HG03378 (cell line): ENCODE measurements around the gene RPS19.

Experiments used
- ATAC-seq: cut with Tn5 transposase; IDR thresholded peaks from one replicate; pipeline ENCODE4 v1.9.1; 2021; ENCODE audit warnings: mild to moderate bottlenecking, moderate library complexity; ENCODE audit not compliant: unreplicated experiment

RPS19 gene

DNA sequence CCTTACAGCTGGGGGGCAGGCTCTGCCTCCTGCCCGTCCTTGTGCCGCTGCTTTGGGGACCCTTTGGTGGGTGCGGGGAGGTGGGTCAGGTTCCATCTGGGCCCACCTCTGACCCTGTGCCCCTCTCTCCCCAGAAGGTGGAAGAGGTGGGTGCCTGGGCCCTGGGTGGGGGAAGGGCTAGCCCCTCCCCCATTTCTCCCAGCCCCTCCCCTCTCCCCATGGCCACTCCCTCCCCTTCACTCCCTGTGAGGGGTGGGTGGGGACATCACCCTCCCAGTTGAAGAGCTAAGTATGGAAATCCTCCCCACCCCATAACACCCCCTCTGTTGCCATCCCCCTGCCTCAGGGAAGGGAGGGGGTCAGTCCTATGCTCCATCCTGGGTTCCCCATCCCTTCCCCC lies 37.1 kb downstream of the RPS19 start:
- ATAC-seq, result no peak

DNA sequence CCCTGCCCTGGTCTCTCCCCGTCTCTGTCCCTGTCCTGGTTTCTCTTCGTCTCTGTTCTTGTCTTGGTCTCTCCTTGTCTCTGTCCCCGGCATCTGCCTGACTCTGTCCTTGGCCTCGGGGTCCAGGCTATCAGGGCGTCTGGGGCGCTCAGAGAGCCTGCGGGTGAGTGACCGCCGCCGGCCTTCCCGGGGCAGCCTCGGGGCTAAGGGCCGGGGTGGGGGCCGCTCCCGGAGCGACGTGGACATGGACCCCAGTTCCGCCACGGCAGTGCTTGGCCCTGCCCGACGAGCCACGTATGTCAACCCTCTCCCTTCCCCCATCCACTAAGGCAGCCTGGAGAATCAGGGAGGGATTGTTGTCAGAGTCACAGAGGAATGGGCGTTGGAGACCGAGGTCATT lies 37.8 kb downstream of the RPS19 start:
- ATAC-seq, result no peak

DNA sequence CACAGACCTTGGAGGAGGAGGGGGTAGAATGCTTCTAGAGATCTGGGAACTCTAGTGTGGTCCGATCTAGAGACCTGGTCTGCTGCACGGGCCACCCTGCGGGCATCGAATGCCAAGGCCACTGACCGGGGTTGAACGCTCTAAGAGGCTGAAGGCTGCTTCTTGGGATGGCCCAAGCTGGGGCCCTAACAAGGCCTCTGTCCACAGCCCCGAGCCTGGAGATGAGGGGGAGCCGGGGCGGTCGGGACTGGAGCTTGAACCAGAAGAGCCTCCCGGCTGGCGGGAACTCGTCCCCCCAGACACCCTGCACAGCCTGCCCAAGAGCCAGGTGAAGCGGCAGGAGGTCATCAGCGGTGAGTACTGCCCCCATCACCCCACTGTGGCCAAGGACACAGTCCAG lies 38.2 kb downstream of the RPS19 start:
- ATAC-seq, result no peak

DNA sequence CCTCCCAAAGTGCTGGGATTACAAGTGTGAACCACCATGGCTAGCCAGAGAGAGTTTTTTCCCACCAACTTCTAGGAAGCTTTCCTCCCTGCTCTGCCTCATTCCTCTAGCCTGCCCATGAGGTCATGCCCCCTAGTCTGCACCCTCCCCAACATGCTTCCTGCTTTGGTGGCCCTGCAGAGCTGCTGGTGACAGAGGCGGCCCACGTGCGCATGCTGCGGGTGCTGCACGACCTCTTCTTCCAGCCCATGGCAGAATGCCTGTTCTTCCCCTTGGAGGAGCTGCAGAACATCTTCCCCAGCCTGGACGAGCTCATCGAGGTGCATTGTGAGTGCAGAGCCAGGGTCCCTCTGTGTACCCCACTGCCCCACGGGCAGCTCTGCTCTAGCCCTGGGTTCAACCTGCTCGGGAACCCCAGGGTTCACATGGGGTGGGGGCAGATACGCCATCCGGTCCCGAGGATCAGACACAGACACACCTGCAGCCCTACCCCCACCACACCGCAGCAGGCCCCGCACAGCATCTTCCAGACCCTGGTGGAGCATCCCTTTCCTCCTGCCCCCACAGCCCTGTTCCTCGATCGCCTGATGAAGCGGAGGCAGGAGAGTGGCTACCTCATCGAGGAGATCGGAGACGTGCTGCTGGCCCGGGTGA lies 41.8 kb downstream of the RPS19 start:
- no peak for ATAC-seq

DNA sequence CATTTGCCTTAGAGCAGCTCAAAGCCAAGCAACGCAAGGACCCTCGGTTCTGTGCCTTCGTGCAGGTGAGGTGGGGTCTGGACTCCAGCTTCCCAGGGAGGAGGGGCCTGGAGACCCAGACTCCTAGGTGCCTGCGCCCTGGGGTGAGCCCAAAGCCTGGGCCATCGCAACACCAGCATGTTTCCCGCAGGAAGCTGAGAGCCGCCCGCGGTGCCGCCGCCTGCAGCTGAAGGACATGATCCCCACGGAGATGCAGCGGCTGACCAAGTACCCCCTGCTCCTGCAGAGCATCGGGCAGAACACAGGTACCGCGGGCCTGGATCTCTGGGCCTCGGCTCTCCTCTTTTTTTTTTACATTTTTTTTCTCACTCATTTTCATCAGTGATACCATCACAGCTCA lies 42.5 kb downstream of the RPS19 start:
- ATAC-seq, result no peak

DNA sequence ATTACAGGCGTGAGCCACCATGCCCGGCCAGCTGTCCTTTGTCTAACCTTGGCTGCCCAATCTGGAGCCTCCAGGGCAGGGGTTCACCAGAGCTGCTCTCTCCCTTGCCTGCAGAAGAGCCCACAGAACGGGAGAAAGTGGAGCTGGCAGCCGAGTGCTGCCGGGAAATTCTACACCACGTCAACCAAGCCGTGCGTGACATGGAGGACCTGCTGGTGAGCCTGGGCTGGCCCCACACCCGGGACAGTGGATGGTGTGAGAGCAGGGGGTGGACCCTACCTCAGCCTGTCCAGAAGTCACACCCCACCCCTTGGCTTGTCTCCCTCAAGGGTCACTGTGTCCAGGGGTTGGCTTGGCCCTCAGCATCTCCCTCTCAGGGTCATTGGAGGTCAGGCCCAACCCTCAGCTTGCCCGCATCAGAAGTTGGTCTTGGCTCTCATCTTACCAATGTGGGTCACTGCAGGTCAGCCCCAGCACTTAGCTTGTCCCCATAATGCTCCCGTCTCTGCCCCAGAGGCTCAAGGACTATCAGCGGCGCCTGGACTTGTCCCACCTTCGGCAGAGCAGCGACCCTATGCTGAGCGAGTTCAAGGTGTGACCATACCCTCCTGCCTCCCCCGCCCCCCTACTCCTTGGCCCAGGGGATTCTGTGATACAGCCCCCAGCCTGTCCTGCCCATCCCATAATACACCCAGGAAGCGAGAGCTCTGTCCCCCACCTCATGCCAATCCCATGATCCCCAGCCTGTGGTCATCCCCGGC lies 43.3 kb downstream of the RPS19 start:
- ATAC-seq, result no peak

DNA sequence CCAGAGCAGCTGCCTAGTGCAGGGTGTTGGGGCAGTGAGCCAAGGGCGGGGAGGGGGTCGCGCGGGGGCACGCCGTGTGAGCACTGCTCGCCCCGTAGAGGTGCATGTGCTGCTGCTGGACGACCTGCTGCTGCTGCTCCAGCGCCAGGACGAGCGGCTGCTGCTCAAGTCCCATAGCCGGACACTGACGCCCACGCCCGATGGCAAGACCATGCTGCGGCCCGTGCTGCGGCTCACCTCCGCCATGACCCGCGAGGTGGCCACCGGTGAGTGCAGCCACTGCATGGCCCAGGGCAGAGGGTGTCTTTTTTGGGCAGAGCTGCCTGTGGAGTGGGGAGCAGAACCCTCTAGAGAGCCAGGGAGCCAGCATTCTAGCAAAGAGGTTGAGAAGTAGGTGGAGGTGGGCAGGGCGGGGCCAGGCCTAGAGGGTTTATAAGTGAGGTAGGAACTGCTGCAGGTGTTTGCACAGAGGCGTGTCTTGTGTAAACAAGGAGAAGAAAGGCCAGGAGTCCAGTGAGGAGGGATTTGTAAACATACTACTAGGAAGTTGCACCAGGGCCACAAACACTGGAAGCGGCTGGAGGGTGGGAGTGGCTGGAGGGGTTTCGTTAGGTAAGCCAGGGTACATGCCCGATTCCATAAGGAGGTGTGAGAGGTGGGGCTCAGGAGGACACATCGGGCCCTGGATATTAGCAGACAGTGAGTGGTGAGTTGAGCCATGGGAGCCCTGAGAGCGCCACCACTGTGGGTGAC lies 44.2 kb downstream of the RPS19 start:
- no peak for ATAC-seq

DNA sequence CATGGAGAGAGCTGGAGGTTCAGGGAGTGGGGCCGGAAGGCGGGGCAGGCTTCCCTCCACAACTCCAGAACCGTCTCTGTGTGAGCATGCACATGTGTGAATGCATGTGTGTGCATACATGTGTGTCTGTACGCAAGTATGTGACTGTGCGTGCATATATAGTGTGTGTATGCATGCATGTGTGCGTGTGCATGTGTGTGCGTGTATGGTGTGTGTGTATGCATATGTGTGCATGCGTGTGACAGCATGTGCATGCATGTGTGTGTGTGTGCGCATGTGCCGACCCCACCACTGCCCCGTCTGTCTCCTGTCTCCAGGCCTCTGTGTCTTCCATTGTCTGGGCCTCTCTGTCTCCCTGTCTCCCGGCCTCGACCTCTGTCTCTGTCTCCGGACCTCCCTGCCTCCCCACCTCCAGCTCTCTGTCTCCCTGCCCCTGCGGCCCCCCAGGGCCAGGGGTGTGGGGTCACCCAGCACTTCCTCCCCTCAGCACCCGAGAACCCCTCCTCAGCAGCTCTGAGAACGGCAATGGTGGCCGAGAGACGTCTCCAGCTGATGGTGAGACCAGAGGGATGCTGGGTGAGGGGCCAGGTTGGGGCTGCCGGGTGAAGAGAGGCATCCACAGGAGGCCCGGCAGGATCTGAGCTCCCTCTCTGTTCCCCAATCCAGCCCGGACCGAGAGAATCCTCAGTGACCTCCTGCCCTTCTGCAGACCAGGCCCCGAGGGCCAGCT lies 45.4 kb downstream of the RPS19 start:
- no peak for ATAC-seq

DNA sequence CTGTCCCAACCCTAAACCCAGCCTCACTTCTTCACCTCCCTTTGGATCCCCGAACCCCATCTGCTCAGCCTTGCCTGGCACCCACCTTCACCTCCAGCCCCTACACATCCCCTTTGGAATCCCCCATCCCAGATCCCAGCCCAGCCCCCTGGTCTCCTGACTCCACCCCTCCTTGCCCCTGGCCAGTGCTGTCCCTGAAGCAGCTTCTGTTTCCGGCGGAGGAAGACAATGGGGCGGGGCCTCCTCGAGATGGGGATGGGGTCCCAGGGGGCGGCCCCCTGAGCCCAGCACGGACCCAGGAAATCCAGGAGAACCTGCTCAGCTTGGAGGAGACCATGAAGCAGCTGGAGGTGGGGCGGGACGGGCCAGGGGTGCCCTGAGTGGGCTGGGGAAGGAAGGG lies 46.2 kb downstream of the RPS19 start:
- ATAC-seq, result no peak

DNA sequence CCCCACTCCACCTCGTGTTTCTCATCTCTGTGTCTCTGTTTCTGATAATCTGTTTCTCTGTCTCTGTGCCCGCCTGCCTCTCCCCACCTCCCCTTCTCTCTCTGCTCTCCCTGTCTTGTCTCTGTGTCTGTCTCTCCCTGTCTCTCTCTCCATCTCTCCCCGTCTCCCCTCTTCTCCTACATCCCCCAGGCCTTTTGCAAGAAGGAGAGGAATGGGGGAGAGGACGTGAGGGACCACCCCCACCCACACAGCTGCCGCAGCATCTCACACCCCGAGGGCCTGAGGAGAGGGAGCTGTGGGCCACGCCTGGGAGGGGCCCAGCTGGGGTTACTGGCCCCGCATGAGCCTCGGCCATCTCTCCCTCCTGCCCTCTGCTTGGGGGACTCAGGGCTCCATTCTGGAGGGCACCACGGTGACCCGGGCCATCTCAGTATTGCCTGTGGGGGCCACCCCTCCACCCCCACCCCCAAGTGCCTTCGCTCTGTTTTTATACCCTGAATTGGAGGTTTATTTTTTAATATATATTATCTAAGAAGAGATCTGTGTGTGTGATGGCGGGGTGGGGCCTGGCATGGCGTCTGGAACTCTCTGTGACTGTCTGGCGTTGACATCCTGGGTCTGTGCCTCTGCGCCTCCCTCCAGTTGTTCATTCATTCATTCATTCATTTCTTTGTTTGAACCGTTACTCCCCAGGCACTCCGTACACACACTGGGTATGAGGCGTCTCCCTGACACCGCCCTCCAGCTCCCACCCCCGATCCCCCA lies 47.0 kb downstream of the RPS19 start:
- ATAC-seq, result no peak

DNA sequence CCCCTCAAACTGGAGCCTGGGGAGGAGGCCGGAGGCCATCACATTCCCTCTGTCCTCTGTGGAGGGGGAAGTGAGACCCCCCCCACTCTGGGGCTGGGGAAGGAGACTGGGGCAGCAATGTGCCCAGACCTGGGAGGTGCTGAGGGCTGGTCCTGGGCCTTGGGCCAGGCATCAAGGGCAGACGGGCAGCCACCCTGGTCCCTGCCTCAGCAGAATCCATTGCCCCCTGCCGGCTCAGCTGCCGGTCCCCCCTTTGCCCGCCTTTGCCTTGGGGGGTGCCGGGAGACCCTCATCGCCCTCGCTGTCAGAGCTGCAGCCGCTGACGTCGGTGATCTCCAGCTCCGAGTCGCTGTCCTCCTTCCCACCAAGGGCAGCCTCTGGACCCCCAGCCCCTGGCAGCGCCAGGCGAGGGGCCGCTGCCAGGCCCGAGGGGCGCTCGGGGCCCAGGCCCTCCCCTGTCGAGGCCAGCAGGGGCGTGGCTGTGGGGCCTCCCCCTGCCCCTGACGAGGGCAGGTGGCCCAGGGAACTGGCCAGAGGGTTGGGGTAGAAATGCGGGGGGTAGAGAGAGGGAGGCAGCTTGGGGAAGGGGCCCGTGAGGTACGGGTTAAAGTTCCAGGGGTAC lies 48.0 kb downstream of the RPS19 start:
- no peak for ATAC-seq

DNA sequence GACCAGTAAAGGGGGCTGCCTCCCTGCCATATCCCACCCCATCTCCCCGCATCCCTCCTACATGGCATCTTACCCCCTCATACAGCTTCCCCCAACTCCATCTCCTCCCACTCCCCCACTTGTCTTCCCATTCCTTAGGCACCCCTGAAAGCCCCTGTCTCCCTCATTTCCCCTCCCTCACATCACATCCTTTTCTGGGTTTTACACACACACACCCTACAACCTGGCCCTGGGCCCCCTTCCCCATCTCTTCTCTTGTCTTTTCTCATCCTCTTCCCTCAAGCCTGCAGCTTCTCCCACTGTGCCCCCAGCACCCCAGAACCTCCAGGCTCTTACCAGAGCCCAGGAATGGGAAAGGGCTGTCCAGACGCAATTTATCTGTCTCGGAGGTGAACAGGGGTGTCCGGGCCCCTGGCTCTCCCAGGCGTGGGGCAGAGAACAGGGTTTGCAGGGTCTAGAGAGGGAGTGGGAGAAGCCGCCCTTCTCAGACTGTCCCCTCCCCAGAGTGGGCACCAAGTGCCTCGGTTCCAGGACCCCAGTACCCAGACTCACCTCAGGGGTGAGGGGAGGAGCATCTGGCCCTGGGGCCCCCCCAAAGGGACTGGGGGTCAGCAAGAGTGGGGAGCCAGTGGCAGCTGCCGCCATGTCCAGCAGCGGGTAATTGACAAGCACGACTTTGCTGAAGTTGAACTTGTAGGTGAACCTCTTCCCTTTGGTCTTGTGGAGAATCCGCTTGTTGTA lies 48.8 kb downstream of the RPS19 start:
- no peak for ATAC-seq

DNA sequence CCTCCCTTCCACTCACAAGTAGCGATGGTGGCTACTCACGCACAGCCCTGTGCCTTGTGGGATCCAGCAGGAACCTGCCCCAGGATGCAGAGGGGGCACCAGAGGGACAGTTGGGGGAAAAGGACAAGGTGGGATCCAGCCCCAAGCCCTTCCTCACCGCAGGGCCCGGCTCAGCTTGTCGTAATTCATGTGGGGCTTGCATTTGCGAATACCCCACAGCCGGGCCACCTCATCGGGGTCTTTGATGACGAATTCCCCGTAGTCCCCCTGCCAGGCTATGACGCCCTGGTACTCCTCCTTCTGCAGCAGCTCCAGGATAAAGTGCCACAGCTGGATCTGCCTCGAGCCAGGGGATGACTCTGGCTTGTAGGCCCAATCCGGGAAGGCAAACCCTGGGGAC lies 49.7 kb downstream of the RPS19 start:
- ATAC-seq, result no peak

DNA sequence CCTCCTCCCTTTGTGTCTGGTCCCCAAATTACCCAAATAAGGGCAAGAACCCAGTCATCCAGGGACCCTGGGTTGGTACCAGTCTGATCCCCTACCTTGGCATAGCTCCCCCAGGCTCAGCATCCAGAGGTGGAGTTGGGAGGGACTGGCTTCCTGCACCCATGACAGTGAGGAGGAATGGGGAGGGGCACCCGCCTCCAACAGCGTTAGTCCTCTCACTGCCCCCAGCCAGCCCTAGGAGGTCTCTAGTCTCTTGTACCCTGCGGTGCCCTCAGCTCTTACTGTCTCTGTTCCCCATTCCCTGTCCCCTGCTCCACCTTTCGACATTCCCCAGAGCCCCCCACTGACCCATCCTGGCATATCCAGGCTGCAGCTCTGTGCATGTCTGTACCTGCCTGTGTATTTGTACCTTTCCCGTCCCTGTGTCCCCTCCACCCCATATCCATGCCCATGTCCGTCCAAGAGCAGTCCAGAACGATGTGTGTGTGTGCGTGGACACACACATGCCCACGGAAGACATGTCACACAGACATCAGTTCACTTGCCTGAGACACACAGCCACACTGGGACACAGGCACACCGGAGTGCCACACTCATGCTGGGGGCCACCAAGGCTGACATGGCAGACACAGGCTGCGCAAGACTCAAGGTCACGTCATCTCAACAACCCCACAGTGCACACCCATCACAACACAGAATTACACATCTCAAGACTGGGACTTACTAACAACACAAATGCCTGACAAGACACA lies 50.4 kb downstream of the RPS19 start:
- ATAC-seq, result no peak

DNA sequence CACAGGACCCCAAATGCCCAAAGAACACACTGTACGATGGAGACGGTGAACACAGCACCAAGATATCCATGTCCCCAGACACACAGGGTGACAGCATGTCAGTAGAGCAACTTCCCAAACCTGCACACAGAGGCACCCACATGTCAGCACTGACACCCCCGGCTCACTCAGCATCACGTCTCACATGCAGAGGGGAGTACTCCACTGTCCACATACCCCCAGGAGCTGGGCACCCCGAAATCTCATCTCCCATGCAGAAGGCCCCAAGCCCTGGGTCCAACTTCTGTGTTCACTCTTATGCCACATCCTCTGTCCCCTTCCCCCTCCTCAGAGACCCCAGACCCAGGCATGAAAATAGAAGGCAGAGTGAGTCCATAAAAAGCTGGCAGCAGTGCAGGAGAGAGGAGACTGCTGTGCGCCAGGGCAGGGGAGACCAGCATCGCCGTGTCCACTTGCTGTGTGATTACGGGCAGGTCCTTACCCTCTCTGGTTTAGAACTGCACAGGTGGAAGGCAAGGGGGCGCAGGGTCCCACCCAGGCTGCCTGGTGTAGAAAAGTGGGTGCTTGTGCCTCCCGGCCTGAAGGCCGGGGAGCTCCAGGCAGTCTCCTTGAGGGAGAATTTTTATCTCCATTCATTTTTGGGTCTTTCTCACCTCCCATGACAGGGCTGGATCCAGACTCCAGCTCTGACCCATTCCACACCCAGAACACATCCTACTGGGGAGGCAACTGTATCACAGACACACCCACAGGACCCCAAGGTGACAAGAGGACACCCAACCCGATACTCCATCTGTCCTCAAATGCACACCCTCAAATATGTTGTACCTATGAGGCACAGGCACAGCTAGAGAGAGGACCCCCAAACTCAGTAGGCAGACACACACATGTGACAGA lies 51.2 kb downstream of the RPS19 start:
- ATAC-seq, result no peak

DNA sequence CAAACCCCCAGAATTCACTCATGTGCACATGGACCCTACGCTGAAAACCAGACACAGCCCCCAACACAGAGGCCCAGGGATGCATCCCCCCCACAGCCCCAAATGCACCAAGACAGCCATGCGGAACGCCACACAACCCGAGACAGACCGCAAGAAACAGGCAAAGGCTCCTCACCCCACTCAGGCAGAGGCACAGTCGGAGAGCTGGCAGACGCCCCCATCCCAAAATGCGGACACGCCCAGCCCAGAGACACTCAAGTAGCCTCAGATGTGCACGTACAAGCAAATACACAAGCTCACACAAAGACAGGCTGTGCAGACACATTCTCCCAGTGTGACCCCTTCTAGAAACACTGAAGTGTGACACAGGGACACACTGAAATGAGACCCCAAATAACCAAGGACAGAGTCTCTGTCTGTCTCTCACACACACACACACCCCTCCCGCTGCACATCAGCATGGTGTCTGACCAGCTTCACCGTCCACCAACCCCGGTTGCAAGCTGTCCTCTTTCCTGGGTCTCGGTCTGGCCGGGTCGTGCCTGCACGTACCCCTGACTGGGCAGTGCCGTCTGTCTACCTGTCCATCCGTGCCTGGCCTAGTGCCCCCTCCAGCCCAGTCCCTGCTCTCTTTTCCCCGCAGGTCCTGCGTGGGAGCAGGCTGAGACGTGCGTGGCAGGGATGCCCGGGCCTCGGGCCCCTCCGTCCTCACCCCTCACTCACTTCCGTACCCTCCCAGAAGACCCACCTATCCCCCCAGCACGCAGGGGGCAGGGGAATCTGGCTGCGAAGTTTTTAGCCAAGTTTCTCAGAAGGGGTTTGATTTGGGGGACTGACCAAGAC lies 52.1 kb downstream of the RPS19 start:
- ATAC-seq, result no peak
